Upper lobe of right lung (tissue), 1 donor: ENCODE measurements around the gene DPH1. TPM values are rescaled to one million over a fixed set of nuclear protein-coding genes. Genes with fewer than 3 reads are reported as not detected.
A peak's percentile ranks its signal among the peaks of the same experiment; 100 is the strongest.

Source experiments
- ATAC-seq: fragments of 200-7000 bp; cut with Tn5 transposase; one replicate; pipeline ENCODE4 v1.9.1; 2020; ENCODE audit warnings: mild to moderate bottlenecking, moderate library complexity
- DNase-seq: peaks from one replicate; pipeline ENCODE4 v3.0.0-alpha.2; 2020
- H3K27ac ChIP-seq: fragments of 200-600 bp; one replicate; pipeline ENCODE4 v1.8.0; 2022
- H3K27me3 ChIP-seq: fragments of 200-600 bp; one replicate; pipeline ENCODE4 v1.8.0; 2022; ENCODE audit warnings: mild to moderate bottlenecking
- H3K36me3 ChIP-seq: fragments of 200-600 bp; one replicate; pipeline ENCODE4 v1.8.0; 2022
- H3K4me1 ChIP-seq: fragments of 200-600 bp; one replicate; pipeline ENCODE4 v1.8.0; 2022
- H3K4me3 ChIP-seq: fragments of 200-600 bp; one replicate; pipeline ENCODE4 v1.8.0; 2022; ENCODE audit warnings: mild to moderate bottlenecking
- H3K9me3 ChIP-seq: fragments of 200-600 bp; one replicate; pipeline ENCODE4 v1.8.0; 2022
- intact Hi-C: fragments of 100-400 bp; cut with DNase I; formaldehyde crosslinking; loops from one replicate; pipeline ENCODE4 v1.11.0; 2022
- total RNA-seq: library from RNA; stranded (reverse); fragmentation: NEBNext Ultra II Directional; extraction: Animal tissue kit (Norgen Biotek cat#: 25700); gene quantifications from one replicate; pipeline ENCODE4 v1.2.1, GENCODE V29; 2021
- TF ChIP-seq, protein P1 (sequence below): fragments of 200-600 bp; IDR thresholded peaks from one replicate; pipeline ENCODE4 v1.8.0; 2022; ENCODE audit warnings: antibody characterized with exemption
- donor health status: DM: no; HTN: yes; CAD: no; lungs with severe emphysema.

DPH1 gene
- total RNA-seq, 1 donor from 2014 or later = 47.8 TPM

- Histone ChIP-seq H3K9me3 (no peaks in the 10 kb centered on the region), H3K27me3 (no peaks in the 10 kb centered on the region), H3K4me3 (no peak overlapping the region), H3K27ac (peak overlapping the region; percentile 78), H3K4me1 (peaks cover 58% of the 10 kb centered on the region), H3K36me3 (peaks cover 23% of the 10 kb centered on the region)
- intact Hi-C loops = no loop called here
- TF ChIP-seq, protein P1, sequence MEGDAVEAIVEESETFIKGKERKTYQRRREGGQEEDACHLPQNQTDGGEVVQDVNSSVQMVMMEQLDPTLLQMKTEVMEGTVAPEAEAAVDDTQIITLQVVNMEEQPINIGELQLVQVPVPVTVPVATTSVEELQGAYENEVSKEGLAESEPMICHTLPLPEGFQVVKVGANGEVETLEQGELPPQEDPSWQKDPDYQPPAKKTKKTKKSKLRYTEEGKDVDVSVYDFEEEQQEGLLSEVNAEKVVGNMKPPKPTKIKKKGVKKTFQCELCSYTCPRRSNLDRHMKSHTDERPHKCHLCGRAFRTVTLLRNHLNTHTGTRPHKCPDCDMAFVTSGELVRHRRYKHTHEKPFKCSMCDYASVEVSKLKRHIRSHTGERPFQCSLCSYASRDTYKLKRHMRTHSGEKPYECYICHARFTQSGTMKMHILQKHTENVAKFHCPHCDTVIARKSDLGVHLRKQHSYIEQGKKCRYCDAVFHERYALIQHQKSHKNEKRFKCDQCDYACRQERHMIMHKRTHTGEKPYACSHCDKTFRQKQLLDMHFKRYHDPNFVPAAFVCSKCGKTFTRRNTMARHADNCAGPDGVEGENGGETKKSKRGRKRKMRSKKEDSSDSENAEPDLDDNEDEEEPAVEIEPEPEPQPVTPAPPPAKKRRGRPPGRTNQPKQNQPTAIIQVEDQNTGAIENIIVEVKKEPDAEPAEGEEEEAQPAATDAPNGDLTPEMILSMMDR = no peak
- DNase-seq (no peak), ATAC-seq (peak; percentile 4)
These were observed 54.2 kb downstream of the DPH1 start for GRCh38 chr17:2084036-2084765.

- H3K27me3 ChIP-seq = no peaks in the 10 kb centered on the region
- no peak for DNase-seq
- ATAC-seq = peak; percentile 3
- H3K4me3 ChIP-seq = no peak overlapping the region
- peak overlapping the region; percentile 80 for H3K27ac ChIP-seq
- intact Hi-C loops = no loop called here
- peaks cover 66% of the 10 kb centered on the region for H3K4me1 ChIP-seq
- H3K36me3 ChIP-seq = peaks cover 16% of the 10 kb centered on the region
- H3K9me3 ChIP-seq = no peaks in the 10 kb centered on the region
- TF ChIP-seq, protein P1 = no peak
These were observed 55.1 kb downstream of the DPH1 start for GRCh38 chr17:2084766-2085647.

DNA sequence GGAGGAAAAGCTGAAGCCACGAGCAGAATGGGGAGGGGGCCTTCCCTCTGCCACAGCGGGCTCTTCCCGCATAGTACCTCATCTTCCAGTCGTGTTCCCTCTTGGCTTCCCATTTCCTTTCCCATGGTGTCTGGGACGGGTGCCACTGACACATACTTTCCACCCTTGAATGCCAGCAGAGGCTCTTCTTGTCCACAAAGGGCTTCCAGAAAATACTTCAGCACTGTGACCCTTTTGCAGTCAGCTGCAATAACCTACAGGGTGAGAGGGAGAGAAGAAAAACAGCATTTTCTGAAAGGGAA, 55.6 kb downstream of the DPH1 start:
- no peak overlapping the region for H3K4me3 ChIP-seq

GRCh38 chr17:2086306-2086705, 56.4 kb downstream of the DPH1 start:
- H3K4me1 ChIP-seq = peaks cover 79% of the 10 kb centered on the region
- H3K27me3 ChIP-seq = no peaks in the 10 kb centered on the region
- no peaks in the 10 kb centered on the region for H3K9me3 ChIP-seq
- intact Hi-C loops = no loop called here
- H3K36me3 ChIP-seq = peaks cover 4% of the 10 kb centered on the region
- H3K27ac ChIP-seq = no peak overlapping the region
- no peak for ATAC-seq
- TF ChIP-seq, protein P1 = no peak
- H3K4me3 ChIP-seq = no peak overlapping the region
- no peak for DNase-seq

More for the DNA sequence above, 55.6 kb downstream of the DPH1 start:
- H3K4me1 ChIP-seq = peaks cover 72% of the 10 kb centered on the region
- H3K9me3 ChIP-seq = no peaks in the 10 kb centered on the region
- H3K27me3 ChIP-seq = no peaks in the 10 kb centered on the region
- peaks cover 11% of the 10 kb centered on the region for H3K36me3 ChIP-seq
- ATAC-seq = no peak
- DNase-seq = no peak
- intact Hi-C loops = no loop called here
- peak overlapping the region; percentile 80 for H3K27ac ChIP-seq
- TF ChIP-seq, protein P1 = no peak

GRCh38 chr17:2087597-2088211, 57.8 kb downstream of the DPH1 start:
- no peaks in the 10 kb centered on the region for H3K36me3 ChIP-seq
- H3K4me3 ChIP-seq = no peak overlapping the region
- no peaks in the 10 kb centered on the region for H3K9me3 ChIP-seq
- ATAC-seq = peak; percentile 59
- intact Hi-C loops = no loop called here
- peak overlapping the region; percentile 2 for H3K27ac ChIP-seq
- no peaks in the 10 kb centered on the region for H3K27me3 ChIP-seq
- TF ChIP-seq, protein P1 = no peak
- peak; percentile 73 for DNase-seq
- peaks cover 83% of the 10 kb centered on the region for H3K4me1 ChIP-seq
